HG02885 (cell line): ENCODE measurements around the gene ACSF3.

Source experiments
- ATAC-seq: cut with Tn5 transposase; IDR thresholded peaks from one replicate; pipeline ENCODE4 v1.9.1; 2021; ENCODE audit warnings: mild to moderate bottlenecking; ENCODE audit not compliant: unreplicated experiment, poor library complexity

The ACSF3 gene

GRCh38 chr16:89193576-89194293 lies 100.1 kb downstream of the ACSF3 start:
- no peak for ATAC-seq

- no peak for ATAC-seq
Observed at GRCh38 chr16:89194340-89195311, 101.0 kb downstream of the ACSF3 start.

- no peak for ATAC-seq
Observed at GRCh38 chr16:89195521-89196171, 102.0 kb downstream of the ACSF3 start.

GRCh38 chr16:89197033-89197632 lies 103.5 kb downstream of the ACSF3 start:
- no peak for ATAC-seq

GRCh38 chr16:89197633-89198416 lies 104.2 kb downstream of the ACSF3 start:
- ATAC-seq, result no peak

GRCh38 chr16:89198417-89199240 lies 105.0 kb downstream of the ACSF3 start:
- ATAC-seq, result no peak

- ATAC-seq, result no peak
Observed at GRCh38 chr16:89199241-89200123, 105.8 kb downstream of the ACSF3 start.

- no peak for ATAC-seq
Observed at GRCh38 chr16:89200124-89200849, 106.6 kb downstream of the ACSF3 start, which contains the start of gene SLC22A31. TSS of gene SLC22A31 (minus strand) at chr16:89200537. CDS start at chr16:89200501, 36 bp downstream.

GRCh38 chr16:89200850-89201411 lies 107.3 kb downstream of the ACSF3 start:
- no peak for ATAC-seq

- ATAC-seq, result no peak
Observed at GRCh38 chr16:89201439-89202377, 108.1 kb downstream of the ACSF3 start.

- no peak for ATAC-seq
Observed at GRCh38 chr16:89202422-89203215, 109.0 kb downstream of the ACSF3 start.
